Liver (tissue), 3 donors: ENCODE measurements around the gene NSF.

Experiments
- RAD21 ChIP-seq, 2 donors: IDR thresholded peaks; 2 replicates each; pipeline ENCODE4 v1.6.1; 2016; ENCODE audit warnings: antibody characterized with exemption in 2 of 2, mild to moderate bottlenecking in 2 of 2
- SP1 ChIP-seq: IDR thresholded peaks from 2 replicates; pipeline ENCODE4 v1.6.1; 2018; ENCODE audit warnings: antibody characterized with exemption, mild to moderate bottlenecking
- TF ChIP-seq, protein P1 (sequence below): IDR thresholded peaks from 2 replicates; pipeline ENCODE4 v1.6.1; 2016; ENCODE audit warnings: antibody characterized with exemption
- TF ChIP-seq, protein P2 (sequence below): fragments of 150-350 bp; IDR thresholded peaks from 2 replicates; pipeline ENCODE4 v1.5.1; 2017; ENCODE audit warnings: improper control_type of control experiment, low read depth, low read length; ENCODE audit not compliant: missing input control
- TF ChIP-seq, protein P3 (sequence below): IDR thresholded peaks from 2 replicates; pipeline ENCODE4 v1.6.1; 2016; ENCODE audit warnings: antibody characterized with exemption, mild to moderate bottlenecking
- donor health status: healthy.
- donor health status: healthy.

DNA sequence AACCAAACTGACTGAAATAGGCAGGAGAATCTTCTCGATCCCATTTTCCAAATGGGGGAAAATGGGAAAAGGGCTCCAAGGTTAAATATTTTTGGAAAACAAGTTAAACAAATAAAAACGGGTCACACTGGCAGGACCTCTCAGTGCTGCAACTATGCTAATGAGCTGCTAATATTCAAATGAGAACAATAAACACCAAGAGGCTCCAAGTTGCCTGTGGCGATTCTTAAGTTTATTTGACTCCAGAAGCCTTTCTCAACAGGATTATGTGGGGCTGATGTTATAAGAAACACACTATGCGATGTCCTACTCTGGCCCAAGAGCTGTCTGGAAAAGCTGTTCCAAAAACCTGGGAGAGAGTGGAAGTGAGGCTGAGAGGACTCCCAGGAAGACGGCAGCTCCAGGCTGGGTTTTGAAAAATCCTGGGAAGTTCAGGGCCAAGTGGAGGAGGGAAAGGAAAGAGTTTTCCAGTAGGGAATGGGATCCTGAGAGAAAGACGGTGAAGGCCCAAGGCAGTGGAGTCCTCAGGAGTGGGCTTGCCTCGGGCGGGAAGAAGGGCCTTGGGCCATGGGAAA lies 206.6 kb downstream of the NSF start:
- TF ChIP-seq RAD21 (IDR thresholded peaks at IDR 0.05) (no peak), SP1 (no peak)
- TF ChIP-seq, protein P1, sequence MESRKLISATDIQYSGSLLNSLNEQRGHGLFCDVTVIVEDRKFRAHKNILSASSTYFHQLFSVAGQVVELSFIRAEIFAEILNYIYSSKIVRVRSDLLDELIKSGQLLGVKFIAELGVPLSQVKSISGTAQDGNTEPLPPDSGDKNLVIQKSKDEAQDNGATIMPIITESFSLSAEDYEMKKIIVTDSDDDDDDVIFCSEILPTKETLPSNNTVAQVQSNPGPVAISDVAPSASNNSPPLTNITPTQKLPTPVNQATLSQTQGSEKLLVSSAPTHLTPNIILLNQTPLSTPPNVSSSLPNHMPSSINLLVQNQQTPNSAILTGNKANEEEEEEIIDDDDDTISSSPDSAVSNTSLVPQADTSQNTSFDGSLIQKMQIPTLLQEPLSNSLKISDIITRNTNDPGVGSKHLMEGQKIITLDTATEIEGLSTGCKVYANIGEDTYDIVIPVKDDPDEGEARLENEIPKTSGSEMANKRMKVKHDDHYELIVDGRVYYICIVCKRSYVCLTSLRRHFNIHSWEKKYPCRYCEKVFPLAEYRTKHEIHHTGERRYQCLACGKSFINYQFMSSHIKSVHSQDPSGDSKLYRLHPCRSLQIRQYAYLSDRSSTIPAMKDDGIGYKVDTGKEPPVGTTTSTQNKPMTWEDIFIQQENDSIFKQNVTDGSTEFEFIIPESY = no peak
- TF ChIP-seq, protein P2, sequence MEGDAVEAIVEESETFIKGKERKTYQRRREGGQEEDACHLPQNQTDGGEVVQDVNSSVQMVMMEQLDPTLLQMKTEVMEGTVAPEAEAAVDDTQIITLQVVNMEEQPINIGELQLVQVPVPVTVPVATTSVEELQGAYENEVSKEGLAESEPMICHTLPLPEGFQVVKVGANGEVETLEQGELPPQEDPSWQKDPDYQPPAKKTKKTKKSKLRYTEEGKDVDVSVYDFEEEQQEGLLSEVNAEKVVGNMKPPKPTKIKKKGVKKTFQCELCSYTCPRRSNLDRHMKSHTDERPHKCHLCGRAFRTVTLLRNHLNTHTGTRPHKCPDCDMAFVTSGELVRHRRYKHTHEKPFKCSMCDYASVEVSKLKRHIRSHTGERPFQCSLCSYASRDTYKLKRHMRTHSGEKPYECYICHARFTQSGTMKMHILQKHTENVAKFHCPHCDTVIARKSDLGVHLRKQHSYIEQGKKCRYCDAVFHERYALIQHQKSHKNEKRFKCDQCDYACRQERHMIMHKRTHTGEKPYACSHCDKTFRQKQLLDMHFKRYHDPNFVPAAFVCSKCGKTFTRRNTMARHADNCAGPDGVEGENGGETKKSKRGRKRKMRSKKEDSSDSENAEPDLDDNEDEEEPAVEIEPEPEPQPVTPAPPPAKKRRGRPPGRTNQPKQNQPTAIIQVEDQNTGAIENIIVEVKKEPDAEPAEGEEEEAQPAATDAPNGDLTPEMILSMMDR = no peak
- TF ChIP-seq, protein P3, sequence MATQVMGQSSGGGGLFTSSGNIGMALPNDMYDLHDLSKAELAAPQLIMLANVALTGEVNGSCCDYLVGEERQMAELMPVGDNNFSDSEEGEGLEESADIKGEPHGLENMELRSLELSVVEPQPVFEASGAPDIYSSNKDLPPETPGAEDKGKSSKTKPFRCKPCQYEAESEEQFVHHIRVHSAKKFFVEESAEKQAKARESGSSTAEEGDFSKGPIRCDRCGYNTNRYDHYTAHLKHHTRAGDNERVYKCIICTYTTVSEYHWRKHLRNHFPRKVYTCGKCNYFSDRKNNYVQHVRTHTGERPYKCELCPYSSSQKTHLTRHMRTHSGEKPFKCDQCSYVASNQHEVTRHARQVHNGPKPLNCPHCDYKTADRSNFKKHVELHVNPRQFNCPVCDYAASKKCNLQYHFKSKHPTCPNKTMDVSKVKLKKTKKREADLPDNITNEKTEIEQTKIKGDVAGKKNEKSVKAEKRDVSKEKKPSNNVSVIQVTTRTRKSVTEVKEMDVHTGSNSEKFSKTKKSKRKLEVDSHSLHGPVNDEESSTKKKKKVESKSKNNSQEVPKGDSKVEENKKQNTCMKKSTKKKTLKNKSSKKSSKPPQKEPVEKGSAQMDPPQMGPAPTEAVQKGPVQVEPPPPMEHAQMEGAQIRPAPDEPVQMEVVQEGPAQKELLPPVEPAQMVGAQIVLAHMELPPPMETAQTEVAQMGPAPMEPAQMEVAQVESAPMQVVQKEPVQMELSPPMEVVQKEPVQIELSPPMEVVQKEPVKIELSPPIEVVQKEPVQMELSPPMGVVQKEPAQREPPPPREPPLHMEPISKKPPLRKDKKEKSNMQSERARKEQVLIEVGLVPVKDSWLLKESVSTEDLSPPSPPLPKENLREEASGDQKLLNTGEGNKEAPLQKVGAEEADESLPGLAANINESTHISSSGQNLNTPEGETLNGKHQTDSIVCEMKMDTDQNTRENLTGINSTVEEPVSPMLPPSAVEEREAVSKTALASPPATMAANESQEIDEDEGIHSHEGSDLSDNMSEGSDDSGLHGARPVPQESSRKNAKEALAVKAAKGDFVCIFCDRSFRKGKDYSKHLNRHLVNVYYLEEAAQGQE = no peak
